ENCODE data around the gene KLHL25.

Gene KLHL25

GRCh38 chr15:85779249-85779648, 15.5 kb downstream of the KLHL25 start:
- no peak for DNase-seq (ENCODE audit: extremely low spot score)
- ChIA-PET POLR2A (interaction anchor here (1.2 kb wide), 1 partner anchor 16 kb away, joined by 3 read pairs; the partner anchor contains the start of gene KLHL25), CTCF (no interaction called here)
- TF ChIP-seq CTBP1 (IDR thresholded peaks at IDR 0.05; ENCODE audit: borderline replicate concordance), result no peak
- TF ChIP-seq BHLHE40 (IDR thresholded peaks at IDR 0.05; ENCODE audit: borderline replicate concordance), result no peak
- no peak for TF ChIP-seq TARDBP (IDR thresholded peaks at IDR 0.05)
- TF ChIP-seq HDGF (IDR thresholded peaks at IDR 0.05; ENCODE audit: borderline replicate concordance), result no peak

DNA sequence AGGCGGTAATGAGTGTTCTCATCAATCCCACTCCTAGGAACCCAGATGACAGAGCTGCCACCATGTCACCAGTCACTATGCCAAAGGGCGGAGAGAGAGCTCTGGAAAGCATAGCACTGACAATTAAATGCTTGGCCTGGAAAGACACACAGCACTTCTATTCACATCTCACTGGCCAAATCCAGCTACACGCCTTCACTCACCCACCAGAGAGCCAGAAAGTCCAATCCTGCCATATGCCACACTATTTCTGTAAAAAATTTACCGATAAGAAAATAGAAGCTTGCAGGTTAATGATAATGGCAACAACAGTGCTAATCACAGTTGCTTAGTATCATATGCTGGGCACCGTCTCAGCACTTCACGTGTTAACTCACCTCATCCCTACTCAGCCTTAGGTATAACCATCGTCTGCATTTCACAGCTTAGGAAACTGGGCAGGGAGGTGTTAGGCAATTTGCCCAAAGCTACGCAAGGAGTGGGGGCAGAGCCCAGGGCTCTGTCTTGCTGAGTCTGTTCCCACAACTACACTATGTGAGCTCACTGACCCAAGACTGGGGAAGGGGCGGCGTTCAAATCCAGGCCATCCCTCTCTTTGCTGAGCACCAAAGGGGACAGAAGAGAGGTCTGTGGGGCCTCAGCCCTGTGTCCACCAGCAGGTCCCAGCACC, 16.5 kb downstream of the KLHL25 start:
- DNase-seq (ENCODE audit: extremely low spot score), result no peak
- ChIA-PET POLR2A (interaction anchor here (1.0 to 1.2 kb wide), 2 partner anchors 15 to 17 kb away, joined by 3 to 6 read pairs; partner anchors contain the start of gene KLHL25), CTCF (interaction anchor here (0.6 kb wide), 2 partner anchors 40 to 391 kb away, joined by 3 to 4 read pairs; no protein-coding TSS in a partner anchor)
- no peak for TF ChIP-seq LEF1 (IDR thresholded peaks at IDR 0.05; ENCODE audit: borderline replicate concordance)

DNA sequence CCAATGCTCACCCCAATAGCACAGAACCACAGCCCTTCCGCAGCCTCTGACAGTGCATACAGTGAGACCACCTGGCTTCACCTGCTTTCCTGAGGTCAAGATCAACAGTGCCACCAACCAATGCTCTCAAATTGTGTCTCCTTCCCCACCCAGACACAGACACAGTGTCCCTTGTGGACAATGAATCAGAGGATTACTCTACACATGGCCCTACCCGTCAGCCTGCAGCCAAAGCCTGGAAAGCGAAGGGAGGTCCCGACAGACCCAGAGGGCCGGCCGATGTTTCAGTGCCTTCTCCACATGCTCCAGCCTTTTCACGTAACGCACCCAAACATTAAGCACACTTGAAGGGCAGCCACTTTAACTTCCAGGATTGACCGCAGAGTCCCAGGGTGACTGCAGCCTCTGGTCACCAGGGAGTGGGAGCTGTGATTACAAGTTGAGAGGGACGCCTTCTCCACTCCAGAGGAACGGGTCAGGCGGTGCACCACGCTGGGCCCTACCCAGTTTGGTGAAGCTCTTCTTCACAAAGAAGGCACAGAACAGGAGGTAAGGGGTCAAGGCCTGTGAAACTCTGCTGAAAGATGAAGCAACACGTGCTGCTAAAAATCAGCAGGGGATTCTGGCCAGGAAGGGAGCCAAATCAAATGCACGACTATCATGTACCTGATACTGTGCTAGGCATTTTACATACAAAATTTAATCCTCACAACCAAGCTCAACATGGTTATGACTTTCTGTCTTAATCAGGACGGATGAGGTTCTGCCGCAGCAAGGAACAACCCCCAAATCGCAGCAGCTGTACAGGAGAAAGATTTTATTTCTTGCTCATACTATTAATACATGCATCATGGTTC, 17.2 kb downstream of the KLHL25 start:
- POLR2A ChIA-PET, result no interaction called here
- DNase-seq (ENCODE audit: extremely low spot score), result no peak
- TF ChIP-seq SUZ12 (IDR thresholded peaks at IDR 0.05), result no peak
- TF ChIP-seq BHLHE40 (IDR thresholded peaks at IDR 0.05; ENCODE audit: borderline replicate concordance), result no peak
- TF ChIP-seq SP1 (IDR thresholded peaks at IDR 0.05), result no peak
- TF ChIP-seq L3MBTL2 (conservative IDR thresholded peaks at IDR 0.05), result no peak
- TF ChIP-seq PKNOX1 (IDR thresholded peaks at IDR 0.05), result no peak
- CTCF ChIA-PET, result no interaction called here

DNA sequence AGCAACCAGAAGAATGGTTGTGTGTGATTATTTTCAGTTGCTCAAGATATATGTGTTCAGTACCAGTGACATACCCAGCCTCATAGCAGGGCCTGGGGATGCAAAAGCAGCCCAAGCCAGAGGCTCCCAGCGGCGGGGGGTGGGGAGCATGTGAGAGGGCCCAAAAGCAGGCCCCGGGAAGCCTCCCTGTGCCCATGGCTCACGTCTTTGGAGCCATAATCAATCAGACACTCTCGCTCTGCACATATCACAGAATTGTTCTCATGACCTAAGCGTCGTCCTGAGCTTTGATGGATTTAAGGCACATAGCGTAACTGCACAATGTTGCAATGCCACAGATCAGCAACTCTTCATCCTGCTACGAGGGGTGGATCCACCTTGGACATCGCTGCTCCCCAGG, 20.8 kb downstream of the KLHL25 start:
- POLR2A ChIA-PET, result interaction anchor here (1.1 kb wide), 1 partner anchor 34 kb away, joined by 3 read pairs; no protein-coding TSS in a partner anchor
- TF ChIP-seq ZNF384 (IDR thresholded peaks at IDR 0.05), result no peak
- TF ChIP-seq TARDBP (IDR thresholded peaks at IDR 0.05), result no peak
- TF ChIP-seq BHLHE40 (IDR thresholded peaks at IDR 0.05; ENCODE audit: borderline replicate concordance), result no peak
- TF ChIP-seq CTBP1 (IDR thresholded peaks at IDR 0.05; ENCODE audit: borderline replicate concordance), result no peak
- TF ChIP-seq ELF4 (IDR thresholded peaks at IDR 0.05), result no peak
- TF ChIP-seq NFRKB (IDR thresholded peaks at IDR 0.05), result no peak
- TF ChIP-seq SUZ12 (IDR thresholded peaks at IDR 0.05), result no peak
- TF ChIP-seq L3MBTL2 (conservative IDR thresholded peaks at IDR 0.05), result no peak
- no peak for TF ChIP-seq ARNT (IDR thresholded peaks at IDR 0.05)
- TF ChIP-seq FOXA1 (IDR thresholded peaks at IDR 0.05), result no peak
- TF ChIP-seq SP1 (IDR thresholded peaks at IDR 0.05), result no peak
- no peak for TF ChIP-seq FOXM1 (IDR thresholded peaks at IDR 0.05; ENCODE audit: borderline replicate concordance)
- TF ChIP-seq HDGF (IDR thresholded peaks at IDR 0.05; ENCODE audit: borderline replicate concordance), result no peak
- TF ChIP-seq PKNOX1 (IDR thresholded peaks at IDR 0.05), result no peak
- TF ChIP-seq FOXK2 (IDR thresholded peaks at IDR 0.05), result no peak
- TF ChIP-seq LEF1 (IDR thresholded peaks at IDR 0.05; ENCODE audit: borderline replicate concordance), result no peak
- CTCF ChIA-PET, result no interaction called here
- no peak for DNase-seq (ENCODE audit: extremely low spot score)

GRCh38 chr15:85773249-85773648, 21.5 kb downstream of the KLHL25 start:
- POLR2A ChIA-PET, result interaction anchor here (1.1 kb wide), 1 partner anchor 34 kb away, joined by 3 read pairs; no protein-coding TSS in a partner anchor
- no peak for DNase-seq (ENCODE audit: extremely low spot score)
- TF ChIP-seq FOXK2 (IDR thresholded peaks at IDR 0.05) (no peak), PKNOX1 (IDR thresholded peaks at IDR 0.05) (no peak), SP1 (IDR thresholded peaks at IDR 0.05) (no peak), ZNF384 (IDR thresholded peaks at IDR 0.05) (no peak), BHLHE40 (IDR thresholded peaks at IDR 0.05; ENCODE audit: borderline replicate concordance) (no peak), ELF4 (IDR thresholded peaks at IDR 0.05) (no peak), HDGF (IDR thresholded peaks at IDR 0.05; ENCODE audit: borderline replicate concordance) (no peak), SUZ12 (IDR thresholded peaks at IDR 0.05) (no peak), FOXM1 (IDR thresholded peaks at IDR 0.05; ENCODE audit: borderline replicate concordance) (no peak), LEF1 (IDR thresholded peaks at IDR 0.05; ENCODE audit: borderline replicate concordance) (no peak), NFRKB (IDR thresholded peaks at IDR 0.05) (no peak), TARDBP (IDR thresholded peaks at IDR 0.05) (no peak), L3MBTL2 (conservative IDR thresholded peaks at IDR 0.05) (no peak), FOXA1 (IDR thresholded peaks at IDR 0.05) (no peak), ARNT (IDR thresholded peaks at IDR 0.05) (no peak), CTBP1 (IDR thresholded peaks at IDR 0.05; ENCODE audit: borderline replicate concordance) (no peak)
- CTCF ChIA-PET, result interaction anchor here (0.6 kb wide), 1 partner anchor 442 kb away, joined by 3 read pairs; no protein-coding TSS in a partner anchor

- POLR2A ChIA-PET, result no interaction called here
- DNase-seq (ENCODE audit: extremely low spot score), result no peak
- CTCF ChIA-PET, result interaction anchor here (0.6 kb wide), 1 partner anchor 441 kb away, joined by 3 read pairs; no protein-coding TSS in a partner anchor
- TF ChIP-seq FOXK2 (IDR thresholded peaks at IDR 0.05) (no peak), PKNOX1 (IDR thresholded peaks at IDR 0.05) (no peak), BHLHE40 (IDR thresholded peaks at IDR 0.05; ENCODE audit: borderline replicate concordance) (no peak), FOXA1 (IDR thresholded peaks at IDR 0.05) (no peak), SUZ12 (IDR thresholded peaks at IDR 0.05) (no peak), CTBP1 (IDR thresholded peaks at IDR 0.05; ENCODE audit: borderline replicate concordance) (no peak), TARDBP (IDR thresholded peaks at IDR 0.05) (no peak), SP1 (IDR thresholded peaks at IDR 0.05) (no peak), HDGF (IDR thresholded peaks at IDR 0.05; ENCODE audit: borderline replicate concordance) (no peak), ZNF384 (IDR thresholded peaks at IDR 0.05) (no peak), NFRKB (IDR thresholded peaks at IDR 0.05) (no peak), ELF4 (IDR thresholded peaks at IDR 0.05) (no peak), FOXM1 (IDR thresholded peaks at IDR 0.05; ENCODE audit: borderline replicate concordance) (no peak), ARNT (IDR thresholded peaks at IDR 0.05) (no peak), LEF1 (IDR thresholded peaks at IDR 0.05; ENCODE audit: borderline replicate concordance) (no peak), L3MBTL2 (conservative IDR thresholded peaks at IDR 0.05) (no peak)
Measured at GRCh38 chr15:85772668-85773067, 22.1 kb downstream of the KLHL25 start.

All from HEK293T (cell line).